Stimulated activated CD8-positive, alpha-beta memory T cell treated with anti-CD3 and anti-CD28 coated beads, Interleukin-2, amount 100 ng/mL, for 48 hours (primary cell): ENCODE data around the gene MYO5A.

Experiments used
- DNase-seq, 2 donors: peaks; one replicate each; pipeline ENCODE4 v3.0.0-alpha.2; 2020; ENCODE audit warnings: low read depth in 2 of 2

Gene MYO5A

DNA sequence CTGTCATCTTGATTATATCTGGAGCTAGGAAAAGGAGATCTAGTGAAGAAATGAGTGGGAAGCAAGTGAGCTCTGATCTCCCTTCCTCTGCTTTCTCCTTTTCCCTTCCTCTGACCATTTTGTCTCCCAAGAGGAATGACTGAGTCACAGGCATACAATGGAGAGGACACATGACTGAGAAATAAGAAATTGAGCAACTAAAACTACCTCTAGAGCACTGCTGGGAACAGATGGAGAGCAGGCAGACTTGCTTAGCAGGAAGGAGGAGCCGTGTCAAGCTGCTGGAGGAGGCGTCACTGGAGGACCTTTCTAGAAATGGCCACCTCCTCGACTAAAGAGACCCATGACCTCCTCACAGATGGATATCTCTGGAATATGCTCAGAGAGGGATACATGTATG, 166.2 kb downstream of the MYO5A start:
- no peak for DNase-seq

DNA sequence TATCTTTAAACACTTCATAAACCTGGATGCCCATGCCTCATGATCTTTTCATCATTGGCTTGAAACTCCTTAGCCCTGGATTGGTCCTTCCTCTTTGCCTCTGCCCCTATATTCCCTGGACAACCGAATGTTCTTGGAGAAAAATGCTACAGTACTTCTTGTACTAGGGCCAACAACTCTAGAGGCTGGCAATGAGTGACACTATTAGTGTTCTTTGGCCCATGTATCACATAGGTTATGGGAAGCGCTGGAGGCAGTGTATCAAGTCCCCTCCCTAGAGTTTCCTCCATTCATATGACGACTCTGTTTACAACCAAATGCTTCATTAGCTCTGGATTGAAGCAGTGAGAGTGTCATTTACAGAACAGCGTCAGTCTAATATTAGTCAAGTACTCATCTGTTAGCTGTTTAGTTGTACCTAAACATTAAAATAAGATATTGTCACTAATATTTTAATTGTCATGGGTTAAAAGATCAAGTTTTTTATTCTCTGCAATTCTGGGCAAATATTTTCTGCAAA, 166.6 kb downstream of the MYO5A start:
- no peak for DNase-seq

DNA sequence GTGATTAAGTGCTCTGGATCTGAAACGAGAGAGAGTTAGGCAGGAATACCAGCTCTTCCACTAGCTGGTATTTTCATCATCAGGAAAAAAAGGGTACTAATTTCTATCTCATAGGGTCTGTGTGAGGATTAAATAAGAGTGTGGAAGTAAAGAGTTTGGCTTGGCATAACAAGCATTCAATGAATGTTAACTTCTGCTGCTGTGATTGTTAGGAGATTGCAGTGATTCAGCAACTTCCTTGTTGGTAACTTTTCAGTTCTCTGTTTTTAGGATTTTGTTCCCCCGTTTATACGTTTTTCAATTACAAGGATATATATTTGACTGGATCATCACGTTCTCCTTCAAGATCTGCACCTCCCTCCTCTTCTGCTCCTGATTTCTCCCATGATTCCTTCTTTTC, 167.2 kb downstream of the MYO5A start:
- no peak for DNase-seq

DNA sequence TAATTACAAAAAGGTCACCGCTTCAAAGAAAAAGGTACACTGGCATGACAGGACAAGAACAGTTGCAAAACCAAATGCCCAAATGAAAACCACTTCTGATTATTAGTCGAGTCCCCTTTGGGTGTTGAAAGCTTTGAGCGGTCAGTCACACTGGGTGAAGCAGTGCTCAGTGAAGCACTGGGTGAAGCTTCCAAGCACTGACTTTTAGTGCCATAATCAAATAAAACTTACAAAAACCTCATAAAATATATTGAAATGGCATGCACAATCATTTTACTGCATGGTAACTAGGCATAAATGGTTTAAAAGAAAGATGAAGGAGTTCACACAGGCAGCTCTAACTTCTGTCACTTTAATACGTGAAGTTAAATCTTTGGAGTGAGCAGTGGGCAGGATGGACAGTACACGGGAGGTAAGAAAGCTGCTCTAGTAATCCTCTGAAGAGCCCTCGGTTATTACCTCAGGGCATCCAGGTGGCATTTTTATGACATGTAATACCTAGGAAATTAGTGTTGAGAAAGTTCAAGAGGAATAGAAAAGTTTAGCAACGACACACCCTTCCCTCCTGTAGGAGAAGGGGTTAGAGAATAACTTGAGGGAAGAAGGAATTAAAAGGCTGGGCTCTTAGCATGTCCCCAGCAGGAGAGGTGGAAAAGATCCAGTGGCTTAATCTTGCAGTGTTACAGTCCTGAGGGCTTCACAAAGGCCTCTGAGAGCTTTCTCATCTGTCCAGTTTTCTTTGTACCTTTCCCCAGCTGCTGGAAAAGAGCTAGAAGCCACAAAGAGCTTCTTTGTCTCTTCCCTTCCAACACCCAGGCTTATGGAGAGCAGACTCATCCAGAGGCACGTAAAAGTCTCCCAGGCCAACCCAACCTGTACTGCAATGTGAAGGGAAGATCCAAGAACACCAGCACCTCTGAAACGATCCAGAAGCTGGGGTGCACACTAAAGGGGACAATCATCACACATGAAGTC, 168.2 kb downstream of the MYO5A start:
- DNase-seq = no peak

DNA sequence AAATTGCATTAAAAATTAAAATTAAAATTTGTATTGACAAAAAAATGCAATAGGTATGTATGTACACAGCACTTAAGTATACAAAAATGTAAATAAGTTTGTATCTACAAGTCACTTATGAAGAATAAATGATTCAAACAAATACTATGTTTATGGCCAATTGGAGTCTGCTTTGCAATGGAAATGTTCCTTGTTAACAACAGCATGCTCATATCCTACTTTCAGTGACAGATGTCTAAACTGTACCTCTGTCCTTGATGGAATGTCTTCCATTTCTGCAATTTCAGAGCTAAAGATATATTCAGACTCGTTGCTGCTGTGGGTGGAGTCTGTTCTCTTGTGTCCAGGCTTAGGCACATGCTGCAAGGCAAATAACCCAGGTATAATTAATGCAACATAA, 169.0 kb downstream of the MYO5A start:
- no peak for DNase-seq

DNA sequence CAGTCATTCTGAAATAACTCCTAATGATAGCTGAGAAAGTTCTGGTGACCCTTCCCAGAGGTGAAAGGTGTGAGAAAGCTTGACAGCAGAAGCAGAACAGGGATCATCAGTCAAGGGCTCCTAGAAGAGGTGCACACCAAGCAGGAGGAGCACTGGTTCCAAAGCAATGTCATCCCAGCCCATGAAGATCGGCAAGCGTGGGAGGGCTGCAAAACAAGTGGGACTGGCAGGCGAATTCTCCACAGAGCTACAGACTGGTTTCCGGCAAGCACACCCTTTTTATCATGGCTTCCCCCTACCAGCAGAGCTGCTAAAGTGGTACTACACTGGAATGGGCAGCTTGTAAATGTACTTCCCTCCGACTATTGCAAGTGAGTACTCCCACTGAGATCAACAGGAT, 170.7 kb downstream of the MYO5A start:
- no peak for DNase-seq

DNA sequence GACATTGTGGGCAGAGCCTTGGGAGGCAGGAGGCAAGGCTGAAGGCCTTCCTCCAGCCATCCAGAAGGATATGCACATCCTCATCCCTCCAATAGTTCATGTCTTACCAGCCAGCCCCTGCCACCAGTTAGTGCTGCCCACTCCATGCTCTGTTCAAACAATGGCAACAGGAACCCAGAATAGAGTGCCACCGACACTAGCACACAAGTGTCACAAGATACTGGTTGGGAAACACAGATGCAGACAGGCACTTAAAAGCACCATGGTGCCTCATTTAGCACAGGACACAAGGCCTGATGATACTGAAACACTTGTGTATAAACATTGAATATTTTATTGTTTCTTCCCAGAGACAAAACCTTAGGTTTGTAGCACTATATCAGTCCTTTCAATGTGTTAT, 176.6 kb downstream of the MYO5A start:
- DNase-seq = no peak

DNA sequence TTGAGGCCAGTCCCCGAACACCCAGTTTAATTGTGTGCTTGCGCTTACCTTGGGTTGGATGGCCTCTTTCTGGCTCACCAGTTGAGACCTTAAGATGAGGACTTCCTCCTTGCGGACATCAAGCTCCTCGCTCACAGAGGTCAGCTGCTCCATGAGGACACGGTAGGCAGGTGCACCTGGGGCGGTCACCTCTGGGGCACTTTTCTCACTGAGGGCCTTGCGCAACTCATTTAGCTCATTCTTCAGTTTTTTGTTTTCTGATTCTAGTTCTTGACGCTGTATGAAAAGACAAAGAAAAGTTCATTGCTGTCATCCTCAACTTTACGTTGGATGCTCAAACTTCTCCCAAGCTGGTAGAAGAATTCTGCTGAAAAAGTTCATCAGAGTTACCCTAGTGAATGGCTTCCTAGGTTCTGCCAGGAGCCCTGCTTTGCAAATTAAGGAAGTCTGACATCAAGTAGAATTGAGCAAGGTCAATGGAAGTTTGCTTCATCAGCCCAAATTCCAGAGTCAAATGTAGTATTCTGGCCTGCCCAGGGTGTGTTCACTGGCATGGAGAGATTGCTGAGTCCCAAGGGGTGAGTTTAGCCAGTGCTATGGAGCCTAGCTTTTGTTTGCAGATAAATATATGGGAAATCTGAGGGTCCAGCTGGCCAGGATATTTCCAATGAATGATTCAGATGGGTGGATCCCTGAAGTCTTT, 177.3 kb downstream of the MYO5A start:
- no peak for DNase-seq

DNA sequence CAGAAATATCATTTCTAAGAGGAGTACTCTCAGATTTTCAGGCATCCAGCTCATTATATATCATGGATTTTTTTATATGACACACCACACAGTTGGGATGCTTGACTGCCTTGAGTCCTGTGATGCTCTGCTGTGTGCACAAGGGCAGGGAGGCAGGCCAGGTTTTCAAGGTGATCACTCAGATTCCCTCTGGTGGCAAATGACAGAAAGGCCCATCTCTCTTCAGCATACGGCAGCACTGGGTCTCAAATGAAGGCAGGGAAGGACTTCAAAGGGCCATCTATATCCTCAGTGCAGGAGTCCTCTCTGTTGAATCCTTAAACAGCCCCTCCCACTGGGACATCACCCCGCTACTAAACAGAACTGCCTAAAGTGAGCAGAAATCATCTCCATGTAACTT, 178.3 kb downstream of the MYO5A start:
- no peak for DNase-seq

DNA sequence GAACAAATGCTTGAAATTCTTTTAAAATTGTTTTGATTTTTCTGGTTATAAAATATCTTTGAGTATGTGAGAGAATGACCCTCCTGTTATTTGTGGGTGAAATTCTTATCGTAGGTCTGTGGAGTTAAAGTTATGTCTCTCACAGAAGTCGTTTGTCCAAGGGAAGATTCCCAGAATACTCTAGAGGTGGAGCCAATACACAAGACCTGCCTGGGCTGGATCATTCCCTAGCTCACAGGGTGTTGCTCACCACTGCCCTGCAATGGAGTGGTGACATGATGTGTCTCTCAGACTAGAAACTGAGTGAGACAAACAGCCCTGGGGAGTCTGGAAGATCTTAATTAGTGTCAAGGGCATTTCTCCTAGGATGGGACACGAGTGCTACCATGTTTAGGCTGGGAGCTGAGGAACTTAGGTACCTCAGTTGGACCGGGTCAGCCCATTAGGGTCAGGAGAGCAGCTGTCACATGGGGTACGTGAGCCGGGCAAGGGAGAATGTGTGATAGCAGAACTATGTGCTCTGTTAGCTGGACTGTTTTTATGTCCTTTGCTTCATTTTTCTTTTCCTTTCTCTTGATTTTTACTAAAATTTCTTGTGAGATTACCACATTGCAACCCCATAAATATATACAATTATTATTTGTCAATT, 179.5 kb downstream of the MYO5A start:
- no peak for DNase-seq

DNA sequence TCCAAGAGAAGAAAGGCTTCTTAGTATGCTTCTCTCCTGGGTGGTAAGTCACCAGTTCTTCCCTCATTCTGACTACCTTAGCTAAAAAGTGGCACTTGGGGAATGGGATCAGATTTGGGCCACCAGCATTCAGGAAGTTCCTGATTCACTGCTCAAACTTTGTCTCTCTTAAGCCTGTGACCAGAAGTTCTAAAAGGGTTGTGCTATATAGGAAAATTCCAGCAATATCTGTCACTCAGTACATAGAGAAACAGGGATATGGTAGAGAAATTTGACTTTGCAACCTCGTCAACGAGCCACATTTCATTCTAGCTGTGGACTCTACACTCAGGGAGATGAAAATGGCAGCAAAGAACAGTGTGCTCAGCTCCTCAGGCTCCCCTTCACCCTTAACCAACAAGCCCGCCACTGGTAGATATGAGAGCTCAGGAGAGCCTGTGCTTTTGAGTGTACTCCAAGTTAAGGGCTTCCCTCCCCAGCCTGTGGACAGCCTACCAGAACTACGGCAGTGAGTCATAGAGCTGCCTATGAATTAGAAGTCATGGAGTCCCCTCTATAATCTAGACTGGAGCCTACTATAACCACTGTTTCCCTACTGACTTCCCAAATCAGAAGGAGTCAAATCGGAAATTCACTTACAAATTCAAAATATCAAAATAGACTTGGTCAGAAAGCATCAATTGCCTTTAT, 180.5 kb downstream of the MYO5A start:
- DNase-seq = no peak

DNA sequence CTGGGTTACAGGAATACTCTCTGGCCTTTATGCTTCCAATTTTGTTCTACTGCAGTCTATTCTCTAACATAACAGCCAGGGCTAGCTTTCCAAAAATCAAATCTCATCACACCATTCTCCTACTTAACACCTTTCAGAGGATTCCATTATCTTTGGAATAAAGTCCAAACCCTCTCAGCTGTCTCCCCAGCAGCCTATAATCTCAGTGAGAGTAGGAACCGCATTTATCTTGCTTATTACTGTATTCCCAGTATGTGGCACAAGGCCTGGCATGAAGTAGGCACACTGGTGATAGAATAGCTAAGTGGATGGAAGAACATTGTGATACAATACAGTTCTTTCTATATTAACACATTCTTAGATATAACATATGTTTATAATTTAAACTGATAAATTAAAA, 184.1 kb downstream of the MYO5A start:
- no peak for DNase-seq

DNA sequence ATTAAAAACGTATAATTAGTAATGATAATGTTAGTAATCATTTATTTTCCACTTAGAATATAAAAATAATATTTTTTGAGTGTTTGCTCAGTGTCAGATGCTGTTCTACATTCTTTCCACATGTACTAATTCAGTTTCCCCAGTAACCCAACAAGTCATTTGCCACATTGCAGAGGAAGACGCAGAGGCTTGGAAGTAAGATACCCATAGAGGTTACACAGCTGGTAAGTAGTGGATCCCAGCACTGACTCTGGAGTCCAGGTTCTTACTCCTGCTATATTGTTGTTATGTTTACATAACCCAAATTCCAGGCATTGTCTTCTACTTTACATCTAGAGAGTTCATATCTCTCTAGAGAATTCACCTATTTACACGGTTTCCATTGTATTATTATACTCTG, 184.8 kb downstream of the MYO5A start:
- no peak for DNase-seq

DNA sequence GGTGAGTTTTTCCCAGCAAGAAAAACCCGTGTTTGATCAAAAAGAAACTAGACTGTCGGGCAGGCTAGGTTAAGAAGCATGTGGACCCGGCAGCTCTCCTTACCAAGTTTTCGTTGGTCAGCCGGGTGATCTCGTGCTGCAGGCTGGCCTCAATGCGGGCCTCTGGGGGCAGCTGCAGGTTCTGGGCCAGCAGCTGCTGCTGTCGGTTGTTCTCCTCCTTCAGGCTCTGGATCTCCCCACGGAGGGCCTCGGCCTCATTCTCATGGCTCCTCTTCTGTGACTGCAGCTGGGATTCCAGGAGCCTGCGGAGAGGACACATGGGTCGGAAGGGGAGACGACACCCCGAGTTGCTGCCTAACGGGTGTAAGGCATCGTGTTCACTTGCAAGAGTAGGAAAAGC, 188.6 kb downstream of the MYO5A start:
- DNase-seq = no peak

DNA sequence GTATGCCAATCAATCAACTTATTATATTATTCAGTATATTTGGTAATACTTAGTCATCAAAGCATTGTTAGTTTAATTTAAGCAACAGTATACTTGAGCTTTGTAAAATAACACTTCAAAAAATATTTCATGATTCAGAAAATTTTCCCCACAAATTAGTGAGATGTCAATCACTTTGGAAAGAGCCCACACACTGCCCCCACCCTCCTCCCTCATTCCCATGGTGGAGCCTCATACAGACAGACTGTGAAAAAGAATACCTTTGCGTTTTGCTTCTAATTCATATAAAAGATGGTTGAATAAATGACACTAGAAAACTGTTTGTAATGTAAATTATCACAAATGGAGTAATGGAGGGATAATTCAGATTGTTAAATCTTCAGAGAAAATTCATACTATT, 189.8 kb downstream of the MYO5A start:
- DNase-seq = no peak

DNA sequence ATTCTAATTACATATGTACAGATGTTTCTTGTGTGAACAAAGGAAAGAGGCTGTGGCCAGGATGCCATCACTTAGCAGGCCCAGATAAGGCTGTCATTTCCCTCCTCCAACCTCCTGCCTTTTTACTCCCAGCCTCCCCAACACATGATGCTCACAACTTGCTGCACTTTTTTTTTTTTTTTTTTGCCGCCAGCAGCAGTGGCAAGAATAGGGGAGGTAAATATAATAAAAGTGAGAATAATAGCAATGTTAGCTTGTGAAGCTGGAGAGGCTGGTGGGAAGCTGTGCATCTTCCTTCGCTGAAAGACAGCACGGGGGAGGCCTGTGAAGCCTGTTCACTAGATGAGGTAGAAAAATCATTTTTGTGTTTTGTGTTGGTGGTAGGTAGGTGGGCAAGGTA, 190.6 kb downstream of the MYO5A start:
- DNase-seq = no peak

DNA sequence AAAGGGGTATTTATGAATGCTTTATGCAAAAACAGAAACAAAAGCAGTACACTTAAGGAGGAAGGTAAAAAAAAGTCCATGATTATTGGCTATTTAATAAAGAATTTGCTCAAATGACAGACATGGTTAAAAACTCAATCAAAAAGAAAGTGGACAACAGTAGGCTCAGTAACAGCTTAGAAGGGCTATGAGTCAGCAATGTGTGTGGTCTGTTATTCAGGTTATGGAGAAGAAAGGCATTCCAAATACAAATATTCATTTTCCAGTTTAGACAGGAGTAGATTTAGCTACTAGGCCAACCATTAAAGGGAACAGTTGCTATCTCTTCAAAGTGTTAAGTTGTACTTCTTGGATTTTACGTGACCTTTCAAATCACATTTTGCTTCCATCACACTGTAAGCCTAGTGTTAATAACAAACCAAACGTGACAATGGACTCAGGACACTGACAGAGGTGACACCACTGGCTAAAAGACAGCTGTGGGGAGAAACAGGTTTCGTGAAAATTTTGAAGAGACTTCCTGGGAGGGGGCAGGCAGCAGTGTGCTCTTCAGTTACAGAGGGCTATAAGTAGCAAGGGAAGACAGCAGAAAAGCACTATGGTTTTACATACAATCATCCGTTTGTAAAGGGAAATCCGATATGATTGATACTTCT, 191.4 kb downstream of the MYO5A start:
- no peak for DNase-seq

DNA sequence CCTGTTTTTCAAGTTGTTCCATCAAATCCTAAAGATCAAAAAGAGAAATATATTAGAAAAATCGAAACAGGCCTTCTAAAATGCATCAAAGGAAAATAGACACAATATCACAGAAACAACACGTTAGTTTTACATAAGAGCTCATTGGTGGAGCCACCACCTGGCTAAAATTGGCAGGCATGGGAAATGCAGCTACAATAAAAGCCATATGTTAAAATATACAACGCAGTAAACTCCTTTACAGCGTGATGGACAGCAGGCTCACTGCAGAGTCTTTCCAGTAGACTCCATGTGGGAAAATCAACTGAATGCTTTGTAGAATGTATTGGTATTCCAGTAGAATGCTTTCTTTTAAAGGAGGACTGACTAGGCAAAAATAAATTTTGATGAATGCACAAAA, 192.2 kb downstream of the MYO5A start:
- no peak for DNase-seq

DNA sequence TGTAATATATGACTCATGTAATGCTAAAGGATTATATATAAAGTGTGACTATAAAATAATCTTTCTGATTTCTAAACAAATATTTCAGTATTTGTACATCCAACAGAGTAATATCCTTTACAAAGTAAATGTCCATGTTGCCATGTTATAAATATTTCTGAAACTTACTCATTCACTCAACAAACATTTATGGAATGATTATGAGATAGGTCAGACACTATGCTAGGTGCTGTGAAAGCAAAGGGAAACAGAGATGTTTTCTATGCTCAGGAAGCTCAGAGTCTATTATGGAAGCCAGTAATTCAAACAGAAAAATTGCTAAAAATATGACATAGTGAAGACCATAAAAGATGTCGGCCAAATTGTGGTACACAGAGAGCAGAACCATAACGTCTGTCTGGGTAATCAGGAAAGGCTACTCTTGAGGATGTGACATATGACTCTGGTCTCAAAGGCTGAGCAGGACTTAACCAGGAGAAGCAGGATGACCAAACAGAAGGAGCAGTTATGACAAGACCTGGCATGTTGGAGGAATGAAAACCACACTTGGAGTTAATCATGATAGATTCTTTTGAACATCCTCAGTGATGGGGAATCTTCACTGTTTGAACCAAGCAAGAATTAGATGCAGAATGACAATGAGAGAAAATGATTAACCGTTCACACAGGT, 194.1 kb downstream of the MYO5A start:
- DNase-seq = no peak

DNA sequence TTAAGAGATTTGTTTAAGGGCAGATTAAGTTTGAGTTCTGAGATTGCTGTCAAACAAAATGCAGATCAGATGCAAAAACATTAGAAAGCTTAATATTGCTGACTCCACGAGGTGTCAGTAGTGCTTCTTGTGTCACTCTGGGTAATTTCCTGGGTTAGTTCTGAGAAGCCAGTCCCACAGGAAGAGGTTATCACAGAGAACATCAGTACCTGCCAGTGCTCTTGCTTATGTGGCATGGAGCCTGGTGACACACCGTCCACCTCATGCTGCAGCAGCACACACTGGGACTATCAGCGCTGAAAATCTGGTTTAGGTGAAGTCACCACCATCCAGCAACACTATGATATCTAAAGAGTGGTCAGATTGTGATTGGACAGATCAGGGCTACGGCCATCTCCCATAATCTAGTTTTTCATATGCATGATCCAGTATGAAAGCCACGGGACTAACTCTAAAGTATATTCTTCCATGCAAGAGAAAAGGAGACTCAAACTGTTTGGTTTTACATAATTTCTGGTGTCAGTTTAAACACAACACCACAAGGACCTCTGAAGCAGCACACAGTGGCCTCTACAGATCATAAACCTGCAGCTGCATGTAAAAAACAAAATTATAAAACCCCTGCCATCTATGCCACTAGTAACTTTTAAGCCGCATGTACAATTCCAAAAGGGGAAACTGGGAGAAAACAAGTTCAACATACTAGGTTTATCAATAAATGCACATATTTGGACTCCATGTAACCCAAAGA, 197.0 kb downstream of the MYO5A start:
- peak; percentile 4 to 45 for DNase-seq
